Mucosa of gallbladder (tissue), 1 donor: ENCODE data around the gene PRPF38B. TPM values are rescaled to one million over a fixed set of nuclear protein-coding genes. Genes with fewer than 3 reads are reported as not detected.
"Not testable (repeated sequence)": the region's sequence is repeated elsewhere in the genome, so short reads cannot be mapped to it uniquely, and the experiment has no call there.

Experiments
- DNase-seq: peaks from one replicate; pipeline ENCODE4 v3.0.0-alpha.2; 2020; ENCODE audit warnings: low spot score
- total RNA-seq: library from RNA; stranded (reverse); gene quantifications from one replicate; pipeline ENCODE4 v1.2.1, GENCODE V29; 2021
- donor health status: DM: no; HTN: no; CAD: no.

PRPF38B gene
- total RNA-seq = 35.3 TPM

GRCh38 chr1:108691942-108692723 lies at the start of gene PRPF38B:
PRPF38B (plus strand) TSS chr1:108692310; CDS start chr1:108692592, 282 bp downstream.
- peak; percentile 95 for DNase-seq

DNA sequence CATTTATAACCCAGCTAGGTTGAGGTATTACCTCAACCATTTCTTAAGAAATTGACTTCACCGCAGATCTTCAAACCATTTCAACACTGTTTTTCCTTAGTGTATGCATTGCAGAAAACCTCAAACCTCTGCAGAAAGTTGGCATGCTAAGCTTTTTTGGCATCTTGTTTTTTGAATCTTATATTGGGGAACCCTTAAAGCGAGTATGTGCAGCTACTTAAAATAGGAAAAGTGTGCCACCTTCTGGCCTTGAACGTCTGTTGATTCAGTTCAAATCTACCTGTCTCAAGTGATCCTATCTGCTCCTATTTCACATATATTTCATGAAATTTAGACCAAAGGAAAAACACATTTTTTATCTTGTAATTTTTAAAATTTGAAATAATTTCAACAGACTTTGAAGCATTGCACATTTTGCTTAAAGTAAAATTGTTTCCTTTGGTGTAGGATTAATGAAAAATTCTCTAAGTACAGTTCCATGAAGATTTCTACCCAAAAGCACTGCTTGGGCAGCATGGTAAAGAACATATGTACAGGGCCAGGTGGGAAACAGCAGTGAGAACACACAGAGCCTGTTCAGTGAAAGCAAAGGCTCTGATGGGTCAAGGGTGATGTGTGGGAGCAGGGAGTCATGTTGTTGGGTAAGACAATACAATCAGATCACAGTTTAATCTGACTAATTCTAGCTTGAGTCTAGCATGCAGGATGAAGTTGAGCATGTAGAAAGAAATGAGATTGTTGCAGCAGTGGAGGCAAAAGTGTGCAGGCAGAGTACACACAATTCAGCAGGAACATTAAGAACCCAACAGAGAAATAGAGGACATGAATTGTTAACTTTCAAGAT lies 48.4 kb upstream of the PRPF38B start:
- DNase-seq = peak; percentile 67

DNA sequence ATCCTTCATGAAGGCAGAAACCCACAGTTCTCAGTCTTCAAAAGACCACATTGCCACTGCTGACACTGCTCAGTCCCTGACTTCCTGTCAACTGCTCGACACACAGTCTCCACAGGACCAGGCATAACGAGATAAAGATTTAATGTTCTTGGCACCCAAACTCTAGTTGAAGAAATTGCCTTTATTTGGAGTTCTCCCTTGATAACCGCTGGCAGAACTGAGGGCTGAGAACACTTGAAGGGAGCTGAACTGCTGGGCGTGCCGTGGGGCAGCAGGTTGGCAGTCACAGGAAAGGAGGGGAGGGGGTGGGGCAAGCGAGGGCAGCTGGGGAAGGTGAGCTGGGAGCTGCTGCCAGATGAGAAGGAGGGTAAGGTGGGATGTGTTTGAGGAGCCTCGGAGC lies 47.1 kb upstream of the PRPF38B start:
- DNase-seq = no peak

DNA sequence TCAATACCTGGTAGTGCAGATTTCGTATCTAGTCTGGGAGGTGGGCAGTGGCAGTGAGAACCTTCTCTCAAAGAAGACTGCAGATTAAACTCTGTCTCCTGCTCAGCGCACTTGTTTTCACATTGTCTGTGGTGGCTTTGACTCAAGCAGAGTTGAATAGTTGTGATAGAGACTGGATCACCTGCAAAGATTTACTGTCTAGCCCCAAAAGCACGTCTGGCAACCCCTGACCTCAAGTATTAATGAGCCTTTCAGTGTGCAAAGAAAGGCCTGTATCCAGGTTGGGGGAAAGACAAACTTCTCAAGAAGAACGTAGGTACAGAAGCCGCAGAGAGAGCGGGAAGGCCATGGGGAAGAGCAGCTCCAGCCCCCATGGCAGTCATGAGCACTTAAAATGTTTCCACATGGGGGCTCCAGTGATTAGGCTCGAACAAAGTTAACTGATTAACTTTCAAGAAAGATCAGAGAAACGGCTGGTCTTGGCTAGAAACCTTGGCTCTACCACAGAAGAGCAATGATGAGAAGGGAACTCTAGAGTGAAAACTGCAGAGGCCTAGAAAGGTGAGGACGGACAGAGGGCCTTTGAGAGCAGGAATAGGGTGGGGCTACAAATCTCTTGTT lies 46.4 kb upstream of the PRPF38B start:
- no peak for DNase-seq

- DNase-seq = no peak
Observed at GRCh38 chr1:108646265-108646647, 45.9 kb upstream of the PRPF38B start.

DNA sequence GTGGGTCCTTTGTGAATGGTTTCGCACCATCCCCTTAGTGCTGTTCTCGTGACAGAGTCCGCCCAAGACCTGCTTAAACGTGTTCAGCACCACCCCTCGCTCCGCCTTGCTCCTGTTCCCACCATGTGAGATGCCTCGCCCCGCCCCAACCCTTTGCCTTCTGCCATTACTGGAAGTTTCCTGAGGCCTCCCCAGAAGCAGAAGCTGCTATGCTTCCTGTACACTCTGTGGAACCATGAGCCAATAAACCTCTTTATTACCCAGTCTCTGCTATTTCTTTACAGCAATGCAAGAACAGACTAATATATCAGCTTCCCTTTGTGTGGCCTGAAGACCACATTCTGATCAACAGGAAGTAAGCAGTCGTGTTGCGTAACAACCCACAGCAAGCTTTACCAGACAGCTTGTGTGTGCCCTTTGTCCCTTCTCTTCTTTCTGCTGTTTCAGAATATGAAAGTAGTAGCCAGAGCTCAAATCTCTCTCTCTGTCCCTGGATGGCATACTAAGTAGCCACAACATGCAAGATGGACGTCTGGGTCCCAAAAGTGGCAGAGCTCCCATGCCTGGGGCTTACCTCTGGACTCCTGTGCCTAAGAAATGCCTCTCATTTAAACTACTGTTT lies 45.4 kb upstream of the PRPF38B start:
- peak; percentile 89 for DNase-seq

- no peak for DNase-seq
Observed at GRCh38 chr1:108653431-108654105, 38.5 kb upstream of the PRPF38B start.

GRCh38 chr1:108657356-108658080 lies 34.6 kb upstream of the PRPF38B start:
- DNase-seq = no peak

GRCh38 chr1:108661030-108661609 lies 31.0 kb upstream of the PRPF38B start, which contains the start of gene HENMT1:
HENMT1 (minus strand) TSS chr1:108661093; CDS start chr1:108659884, 1,209 bp downstream.
- peak; percentile 54 for DNase-seq

GRCh38 chr1:108663074-108663473 lies 29.0 kb upstream of the PRPF38B start:
- DNase-seq = no peak

GRCh38 chr1:108664481-108664880 lies 27.6 kb upstream of the PRPF38B start:
- DNase-seq = no peak

DNA sequence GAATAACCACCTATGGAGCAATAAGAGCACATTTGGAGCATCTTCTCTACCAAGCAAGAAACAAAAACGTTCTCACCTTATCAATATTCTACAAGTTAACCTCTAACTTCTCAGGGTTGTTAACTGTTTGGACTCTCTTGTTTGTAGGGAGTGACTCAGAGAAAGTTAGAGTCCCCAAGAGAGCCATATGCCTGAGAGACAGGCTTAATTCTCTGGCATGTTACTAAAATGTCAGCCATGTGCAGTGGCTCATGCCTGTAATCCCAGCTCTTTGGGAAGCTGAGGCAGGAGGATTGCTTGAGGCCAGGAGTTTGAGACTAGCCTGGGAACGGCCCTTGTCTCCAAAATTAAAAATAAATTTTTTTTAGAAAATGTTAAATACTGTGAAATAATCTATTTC lies 27.0 kb upstream of the PRPF38B start:
- no peak for DNase-seq

DNA sequence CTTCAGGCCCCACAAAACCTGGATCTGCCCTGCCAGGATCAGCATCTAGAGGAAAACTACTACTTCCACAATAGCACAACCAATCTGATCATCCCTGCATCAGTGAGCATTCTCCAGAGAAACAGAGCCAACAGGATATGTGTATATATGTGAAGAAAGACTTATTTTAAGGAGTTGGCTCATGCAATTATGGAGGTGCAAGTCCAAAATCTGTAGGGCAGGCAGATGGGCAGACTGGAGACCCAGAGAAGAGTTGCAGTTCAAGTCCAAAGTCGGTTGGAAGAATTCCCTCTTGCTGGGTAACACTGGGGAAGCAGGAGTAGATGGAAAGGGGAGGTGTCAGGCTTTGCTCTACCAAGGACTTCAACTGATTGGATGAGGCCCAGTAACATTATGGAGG lies 26.3 kb upstream of the PRPF38B start:
- DNase-seq = no peak

- not testable (repeated sequence) for DNase-seq
Observed at GRCh38 chr1:108667422-108667821, 24.7 kb upstream of the PRPF38B start.

- DNase-seq = no peak
Observed at GRCh38 chr1:108668777-108669176, 23.3 kb upstream of the PRPF38B start.

DNA sequence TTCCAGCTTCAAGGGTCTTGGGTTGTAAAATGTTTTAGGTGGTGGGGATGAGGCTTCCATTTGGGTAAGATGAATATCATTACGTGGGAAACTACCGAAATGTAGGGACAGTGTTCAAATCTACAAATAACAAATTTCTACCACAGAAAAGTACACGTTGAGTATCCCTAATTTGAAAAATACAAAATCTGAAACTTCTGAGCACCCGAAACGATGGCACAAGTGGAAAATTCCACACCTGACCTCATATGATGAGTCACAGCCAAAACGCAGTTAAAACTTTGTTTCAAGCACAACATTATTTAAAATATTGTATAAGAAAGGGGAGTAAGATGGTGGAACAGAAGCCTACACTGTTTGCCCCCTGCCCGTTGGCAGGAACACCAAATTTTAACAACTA lies 22.4 kb upstream of the PRPF38B start:
- DNase-seq = no peak

DNA sequence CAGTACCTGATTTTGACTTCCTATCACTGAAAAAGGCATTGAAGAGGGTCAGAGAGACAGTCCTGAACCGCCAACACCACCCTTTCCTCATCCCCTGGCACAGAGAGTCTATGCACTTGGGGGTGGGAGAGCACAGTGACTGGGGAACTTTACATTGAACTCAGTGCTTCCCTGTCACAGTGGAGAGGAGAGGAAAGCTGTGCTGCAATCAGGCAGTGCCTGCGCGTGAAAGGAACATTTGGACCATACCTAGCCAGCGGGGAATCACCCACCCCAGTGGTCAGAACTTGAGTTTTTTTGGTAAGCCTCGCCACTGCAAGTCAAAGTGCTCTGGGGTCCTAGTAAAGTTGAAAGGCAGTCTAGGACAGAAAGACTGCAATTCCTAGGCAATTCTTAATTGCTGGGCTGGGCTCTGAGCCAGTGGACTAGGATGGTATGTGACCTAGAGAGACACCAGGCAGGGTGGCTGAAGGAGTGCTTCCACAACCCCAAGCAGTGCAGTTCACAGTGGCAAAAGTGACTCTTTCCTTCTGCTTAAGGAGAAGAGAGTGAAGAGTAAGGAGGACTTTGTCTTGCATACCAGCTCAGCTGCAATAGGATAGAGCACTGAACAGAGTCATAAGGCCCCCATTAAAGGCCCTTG lies 21.9 kb upstream of the PRPF38B start:
- DNase-seq = no peak

DNA sequence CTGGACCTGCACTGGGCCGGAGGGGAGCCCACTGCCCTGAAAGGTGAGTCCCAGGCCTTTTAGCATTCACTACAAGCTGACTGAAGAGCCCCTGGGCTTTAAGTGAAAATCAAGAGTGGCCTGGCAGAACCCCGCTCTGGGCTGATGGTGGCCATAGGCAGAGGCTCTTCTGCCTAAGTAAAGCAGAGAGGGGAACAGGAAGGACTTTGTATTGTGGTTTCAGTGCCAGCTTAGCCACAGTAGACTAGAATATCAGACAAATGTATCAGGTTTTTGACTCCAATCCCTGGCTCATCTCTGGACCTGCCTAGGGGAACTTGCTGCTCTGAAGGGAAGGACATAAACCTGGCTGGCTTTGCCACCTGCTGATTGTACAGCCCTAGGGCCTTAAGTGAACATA lies 21.0 kb upstream of the PRPF38B start:
- DNase-seq = no peak

DNA sequence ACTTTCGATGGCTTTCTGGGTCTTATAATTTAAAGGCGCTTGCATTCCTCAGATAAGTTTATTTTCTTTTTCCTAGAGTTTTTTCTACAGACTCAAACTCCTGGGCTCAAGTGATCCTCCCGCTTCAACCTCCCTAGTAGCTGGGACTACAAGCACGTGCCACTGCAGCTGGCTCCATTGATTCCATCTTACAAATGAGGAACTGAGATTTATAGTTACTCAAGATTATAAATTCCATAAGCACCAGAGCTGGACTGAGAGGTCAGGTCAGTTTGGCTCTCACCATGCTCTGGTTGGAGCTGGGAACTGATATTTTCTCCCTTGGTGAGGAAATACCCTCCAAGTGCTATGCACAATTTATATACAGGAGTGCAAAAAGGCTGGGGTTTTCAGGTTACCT lies 13.4 kb upstream of the PRPF38B start:
- no peak for DNase-seq
